KG1 (cell line): ENCODE results near the gene HLA-A.

Source experiments
- DNase-seq: peaks from one replicate; lab custom pipeline; 2025; lab: John Stamatoyannopoulos, UW

Gene HLA-A

DNA sequence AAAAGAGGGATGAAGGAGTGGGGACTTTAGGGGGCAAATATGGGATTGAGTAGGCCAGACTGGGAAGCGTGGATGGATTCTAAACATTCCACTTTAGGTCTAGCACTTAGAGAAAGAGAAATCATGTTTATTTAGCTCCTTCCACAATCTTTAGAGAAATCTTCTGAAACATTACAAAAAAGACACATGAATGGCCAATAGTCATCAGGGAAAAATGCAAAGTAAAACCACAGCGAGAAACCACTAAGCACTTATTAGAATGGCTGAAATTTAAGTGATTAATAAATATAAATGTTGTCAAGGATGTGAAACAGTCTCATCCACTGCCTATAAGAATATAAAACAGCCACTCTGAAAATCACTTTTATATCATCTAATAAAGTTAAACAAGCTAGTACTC, 46.9 kb downstream of the HLA-A start:
- DNase-seq: no peak

DNA sequence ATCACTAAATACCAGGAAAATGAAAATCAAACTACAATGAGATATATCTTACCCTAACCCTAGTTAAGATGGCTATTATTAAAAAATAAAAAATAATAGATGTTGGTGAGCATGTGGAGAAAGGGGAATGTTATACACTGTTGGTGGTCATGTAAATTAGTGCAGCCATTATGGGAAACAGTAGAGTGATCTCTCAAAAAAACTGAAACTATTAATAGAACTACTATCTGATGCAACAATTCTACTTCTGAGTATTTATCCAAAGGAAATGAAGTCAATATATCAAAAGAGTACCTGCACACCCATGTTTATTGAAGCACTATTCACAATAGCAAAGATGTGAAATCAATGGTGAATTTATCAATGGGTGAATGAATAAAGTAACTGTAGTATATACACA, 48.6 kb downstream of the HLA-A start:
- DNase-seq: no peak

DNA sequence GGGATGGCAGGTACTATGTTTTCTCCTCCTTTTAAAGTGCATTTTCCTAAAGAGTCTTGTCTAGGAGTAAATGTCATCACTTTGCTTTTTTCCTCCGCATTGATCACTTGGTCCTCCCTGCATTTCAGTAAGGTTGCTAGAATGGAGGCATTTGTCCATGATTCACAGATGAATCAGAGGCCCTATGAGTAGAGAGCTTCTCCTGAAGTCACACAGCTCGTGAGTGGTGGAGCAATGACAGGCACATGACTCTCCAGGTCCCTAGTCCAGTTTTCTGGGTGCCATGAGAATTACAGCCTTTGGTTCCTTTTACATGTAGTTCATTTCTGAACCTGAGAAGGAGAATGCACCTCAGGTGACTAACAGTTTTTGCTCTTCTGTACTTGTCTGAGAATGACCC, 50.5 kb downstream of the HLA-A start:
- no peak for DNase-seq

DNA sequence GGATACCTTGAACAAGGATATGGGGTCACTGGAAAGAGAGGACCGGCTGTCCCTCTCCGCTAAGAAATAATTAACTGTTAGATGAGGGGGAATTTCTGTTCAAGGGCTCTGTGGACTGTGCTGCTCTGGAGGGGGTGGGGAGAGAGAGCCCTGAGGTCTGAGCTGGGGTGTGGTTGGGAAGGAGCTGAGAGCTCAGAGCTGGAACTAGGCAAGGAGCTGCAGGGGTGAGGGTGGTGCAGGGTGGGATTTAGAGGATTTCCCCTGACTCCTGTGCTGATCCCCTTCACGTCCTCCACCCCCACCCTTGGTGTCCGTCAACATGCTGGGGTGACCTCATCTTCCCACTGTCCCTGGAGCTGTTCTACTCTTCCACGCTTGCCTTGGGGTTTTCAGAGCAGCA, 52.5 kb downstream of the HLA-A start:
- DNase-seq: no peak

DNA sequence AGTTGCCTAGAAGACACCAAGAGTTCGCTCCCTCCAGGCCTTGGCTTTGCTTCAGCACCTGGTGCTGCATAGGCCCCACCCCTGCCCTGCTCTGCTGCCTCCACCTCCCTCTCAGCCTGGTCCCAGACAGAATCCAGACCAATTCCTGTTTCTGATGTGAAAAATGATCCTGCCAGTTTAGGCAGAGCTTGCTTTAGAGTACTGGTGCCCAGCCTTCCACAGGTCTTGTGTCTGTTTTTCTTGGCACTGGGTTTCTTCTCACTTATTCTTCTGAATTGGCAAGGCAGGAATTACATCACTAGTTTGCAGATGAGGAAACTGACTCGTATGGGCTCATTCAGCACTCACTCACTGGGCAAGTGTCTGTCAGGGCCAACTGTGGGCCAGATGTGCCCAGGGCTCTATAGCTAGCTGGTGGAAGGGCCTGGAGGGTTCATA, 53.0 kb downstream of the HLA-A start:
- DNase-seq: no peak
